HepG2 (cell line): ENCODE measurements around the gene TPM2. TPM values are rescaled to one million over a fixed set of nuclear protein-coding genes. Genes with fewer than 3 reads are reported as not detected.

ENCODE experiments used
- ATM ChIP-seq: fragments of 450-650 bp; IDR thresholded peaks from 2 replicates; pipeline ENCODE4 v1.7.1; 2017; ENCODE audit warnings: mild to moderate bottlenecking, borderline replicate concordance
- DMAP1 ChIP-seq: IDR thresholded peaks from 2 replicates; pipeline ENCODE4 v1.6.1; 2016
- EEA1 ChIP-seq: sonication (generic); formaldehyde crosslinking; IDR thresholded peaks from 2 replicates; pipeline ENCODE4 v1.5.1; 2020; ENCODE audit warnings: mild to moderate bottlenecking, missing genetic modification reagents, borderline replicate concordance
- MAFG ChIP-seq: sonication (generic); formaldehyde crosslinking; IDR thresholded peaks from 2 replicates; pipeline ENCODE4 v1.5.1; 2020; ENCODE audit warnings: mild to moderate bottlenecking, missing genetic modification reagents
- NFATC3 ChIP-seq: sonication (generic); formaldehyde crosslinking; IDR thresholded peaks from 2 replicates; pipeline ENCODE4 v1.5.1; 2020; ENCODE audit warnings: mild to moderate bottlenecking, missing genetic modification reagents
- NPAS2 ChIP-seq: sonication (generic); formaldehyde crosslinking; IDR thresholded peaks from 2 replicates; pipeline ENCODE4 v1.8.0; 2022; ENCODE audit warnings: mild to moderate bottlenecking, missing genetic modification reagents, borderline replicate concordance
- RAD21 ChIP-seq: fragments of 450-650 bp; formaldehyde crosslinking; IDR thresholded peaks from 2 replicates; pipeline ENCODE4 v1.5.0; 2020; ENCODE audit warnings: mild to moderate bottlenecking
- REPIN1 ChIP-seq: sonication (generic); formaldehyde crosslinking; IDR thresholded peaks from 2 replicates; pipeline ENCODE4 v1.8.0; 2022; ENCODE audit warnings: missing genetic modification reagents, low read depth, mild to moderate bottlenecking, borderline replicate concordance
- ZNF20 ChIP-seq: sonication (generic); formaldehyde crosslinking; IDR thresholded peaks from 2 replicates; pipeline ENCODE4 v1.4.0; 2020; ENCODE audit warnings: mild to moderate bottlenecking, moderate library complexity, missing genetic modification reagents
- polyA plus RNA-seq, 8 experiments: library from polyadenylated mRNA; depleted of rRNA in 3 of 8; stranded (reverse) in 7 of 8; unstranded in 1 of 8; fragments of >200 nt; fragmentation: Illumina TruSeq in 4 of 8; extraction: Trizol in 4 of 8; gene quantifications; 2 replicates each; pipeline versions ENCODE4 v1.2.1 to v1.2.3, GENCODE V29; 2011 to 2016; ENCODE audit warnings: low read depth in 4 of 8, missing spikeins in 1 of 8, mixed read lengths in 1 of 8; ENCODE audit not compliant: insufficient read depth in 1 of 8
- total RNA-seq, 5 experiments: library from RNA; depleted of rRNA; stranded (reverse); fragments of >200 nt; fragmentation: Illumina TruSeq; extraction: Trizol; gene quantifications; 2 replicates each; pipeline ENCODE4 v1.2.3, GENCODE V29; 2016; ENCODE audit warnings: low read depth in 1 of 5
- TF ChIP-seq, protein P1 (sequence below): sonication (generic); formaldehyde crosslinking; IDR thresholded peaks from 2 replicates; pipeline ENCODE4 v1.4.0; 2020; ENCODE audit warnings: missing genetic modification reagents
- TF ChIP-seq, protein P2 (sequence below): sonication (generic); formaldehyde crosslinking; IDR thresholded peaks from 2 replicates; pipeline ENCODE4 v1.5.0; 2020; ENCODE audit warnings: missing genetic modification reagents, mild to moderate bottlenecking, borderline replicate concordance
- TF ChIP-seq, protein P3 (sequence below): sonication (generic); formaldehyde crosslinking; conservative IDR thresholded peaks from 2 replicates; pipeline ENCODE4 v1.4.0; 2020; ENCODE audit warnings: missing genetic modification reagents
- TF ChIP-seq, protein P4 (sequence below): sonication (generic); formaldehyde crosslinking; IDR thresholded peaks from 2 replicates; pipeline ENCODE4 v1.4.0; 2020; ENCODE audit warnings: missing genetic modification reagents, borderline replicate concordance
- TF ChIP-seq, protein P5 (sequence below): sonication (generic); formaldehyde crosslinking; IDR thresholded peaks from 2 replicates; pipeline ENCODE4 v1.4.0; 2020; ENCODE audit warnings: low read depth, mild to moderate bottlenecking, missing genetic modification reagents
- TF ChIP-seq, protein P6 (sequence below): sonication (generic); formaldehyde crosslinking; IDR thresholded peaks from 2 replicates; pipeline ENCODE4 v1.5.1; 2020; ENCODE audit warnings: missing genetic modification reagents, mild to moderate bottlenecking, borderline replicate concordance

The TPM2 gene
- total and polyA plus RNA-seq, 2 of the 13 experiments (the other 11 are each of a cell fraction or from before 2014, with no cell fraction given): 3.1 to 10.7 TPM

DNA sequence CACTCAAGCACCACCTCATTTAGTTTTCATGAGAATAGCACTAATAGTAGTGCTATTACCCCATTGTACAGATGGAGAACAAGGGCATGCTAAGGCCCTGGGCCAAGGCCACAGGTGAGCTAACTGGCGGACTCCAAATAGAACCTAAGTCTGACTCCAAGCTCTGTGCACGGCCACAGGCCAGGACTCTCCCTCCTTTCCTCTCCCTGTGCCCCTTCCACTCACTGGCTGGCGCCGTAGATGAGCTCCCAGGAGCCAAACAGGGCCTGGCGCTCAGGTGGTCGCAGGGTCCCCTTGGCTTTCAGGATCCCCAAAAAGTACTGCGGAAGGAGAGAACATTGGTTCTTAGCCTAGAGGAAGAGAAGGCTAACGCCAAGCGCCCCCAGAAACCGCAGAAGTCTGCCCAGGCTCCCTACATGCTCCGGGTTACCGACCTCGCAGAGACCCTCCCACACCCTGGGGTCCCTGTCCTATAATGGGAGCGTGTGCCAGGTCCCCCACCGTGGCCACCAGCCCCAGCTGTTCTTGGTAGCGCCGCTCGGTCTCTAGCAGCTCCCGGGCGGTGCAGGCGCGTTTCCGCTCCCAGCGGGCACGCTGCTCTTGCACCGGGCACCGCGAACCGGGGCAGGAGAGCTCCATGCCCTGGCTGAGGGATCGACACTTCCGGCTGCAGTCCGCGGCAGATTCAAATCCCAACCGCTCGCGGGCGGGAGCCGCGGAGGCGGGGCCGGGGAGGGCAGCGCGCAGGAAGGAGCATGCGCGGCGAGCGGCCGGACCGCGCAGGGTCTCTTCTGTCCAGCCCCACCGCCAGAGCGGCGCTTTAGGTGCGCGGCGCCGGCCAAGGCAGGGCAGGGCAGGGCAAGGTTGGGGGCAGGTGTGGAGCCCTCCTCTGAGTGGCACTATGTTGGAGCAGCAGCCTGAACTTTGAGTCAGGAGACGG, 24.9 kb downstream of the TPM2 start, which contains the start of gene ARHGEF39 (continued):
- TF ChIP-seq REPIN1 (CRISPR knock-in tag): peak; percentile 97
- TF ChIP-seq NPAS2 (CRISPR knock-in tag): no peak
- TF ChIP-seq, protein P1, sequence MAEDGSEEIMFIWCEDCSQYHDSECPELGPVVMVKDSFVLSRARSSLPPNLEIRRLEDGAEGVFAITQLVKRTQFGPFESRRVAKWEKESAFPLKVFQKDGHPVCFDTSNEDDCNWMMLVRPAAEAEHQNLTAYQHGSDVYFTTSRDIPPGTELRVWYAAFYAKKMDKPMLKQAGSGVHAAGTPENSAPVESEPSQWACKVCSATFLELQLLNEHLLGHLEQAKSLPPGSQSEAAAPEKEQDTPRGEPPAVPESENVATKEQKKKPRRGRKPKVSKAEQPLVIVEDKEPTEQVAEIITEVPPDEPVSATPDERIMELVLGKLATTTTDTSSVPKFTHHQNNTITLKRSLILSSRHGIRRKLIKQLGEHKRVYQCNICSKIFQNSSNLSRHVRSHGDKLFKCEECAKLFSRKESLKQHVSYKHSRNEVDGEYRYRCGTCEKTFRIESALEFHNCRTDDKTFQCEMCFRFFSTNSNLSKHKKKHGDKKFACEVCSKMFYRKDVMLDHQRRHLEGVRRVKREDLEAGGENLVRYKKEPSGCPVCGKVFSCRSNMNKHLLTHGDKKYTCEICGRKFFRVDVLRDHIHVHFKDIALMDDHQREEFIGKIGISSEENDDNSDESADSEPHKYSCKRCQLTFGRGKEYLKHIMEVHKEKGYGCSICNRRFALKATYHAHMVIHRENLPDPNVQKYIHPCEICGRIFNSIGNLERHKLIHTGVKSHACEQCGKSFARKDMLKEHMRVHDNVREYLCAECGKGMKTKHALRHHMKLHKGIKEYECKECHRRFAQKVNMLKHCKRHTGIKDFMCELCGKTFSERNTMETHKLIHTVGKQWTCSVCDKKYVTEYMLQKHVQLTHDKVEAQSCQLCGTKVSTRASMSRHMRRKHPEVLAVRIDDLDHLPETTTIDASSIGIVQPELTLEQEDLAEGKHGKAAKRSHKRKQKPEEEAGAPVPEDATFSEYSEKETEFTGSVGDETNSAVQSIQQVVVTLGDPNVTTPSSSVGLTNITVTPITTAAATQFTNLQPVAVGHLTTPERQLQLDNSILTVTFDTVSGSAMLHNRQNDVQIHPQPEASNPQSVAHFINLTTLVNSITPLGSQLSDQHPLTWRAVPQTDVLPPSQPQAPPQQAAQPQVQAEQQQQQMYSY (CRISPR knock-in tag): peak; percentile 42; the same call in 1 of the 2 replicates
- TF ChIP-seq, protein P2, sequence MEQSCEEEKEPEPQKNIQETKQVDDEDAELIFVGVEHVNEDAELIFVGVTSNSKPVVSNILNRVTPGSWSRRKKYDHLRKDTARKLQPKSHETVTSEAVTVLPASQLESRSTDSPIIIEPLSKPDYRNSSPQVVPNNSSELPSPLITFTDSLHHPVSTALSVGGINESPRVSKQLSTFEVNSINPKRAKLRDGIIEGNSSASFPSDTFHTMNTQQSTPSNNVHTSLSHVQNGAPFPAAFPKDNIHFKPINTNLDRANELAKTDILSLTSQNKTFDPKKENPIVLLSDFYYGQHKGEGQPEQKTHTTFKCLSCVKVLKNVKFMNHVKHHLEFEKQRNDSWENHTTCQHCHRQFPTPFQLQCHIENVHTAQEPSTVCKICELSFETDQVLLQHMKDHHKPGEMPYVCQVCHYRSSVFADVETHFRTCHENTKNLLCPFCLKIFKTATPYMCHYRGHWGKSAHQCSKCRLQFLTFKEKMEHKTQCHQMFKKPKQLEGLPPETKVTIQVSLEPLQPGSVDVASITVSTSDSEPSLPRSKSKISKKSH (CRISPR knock-in tag): no peak; the same call in 1 of the 2 replicates
- no peak for TF ChIP-seq MAFG (CRISPR knock-in tag)
- TF ChIP-seq, protein P3, sequence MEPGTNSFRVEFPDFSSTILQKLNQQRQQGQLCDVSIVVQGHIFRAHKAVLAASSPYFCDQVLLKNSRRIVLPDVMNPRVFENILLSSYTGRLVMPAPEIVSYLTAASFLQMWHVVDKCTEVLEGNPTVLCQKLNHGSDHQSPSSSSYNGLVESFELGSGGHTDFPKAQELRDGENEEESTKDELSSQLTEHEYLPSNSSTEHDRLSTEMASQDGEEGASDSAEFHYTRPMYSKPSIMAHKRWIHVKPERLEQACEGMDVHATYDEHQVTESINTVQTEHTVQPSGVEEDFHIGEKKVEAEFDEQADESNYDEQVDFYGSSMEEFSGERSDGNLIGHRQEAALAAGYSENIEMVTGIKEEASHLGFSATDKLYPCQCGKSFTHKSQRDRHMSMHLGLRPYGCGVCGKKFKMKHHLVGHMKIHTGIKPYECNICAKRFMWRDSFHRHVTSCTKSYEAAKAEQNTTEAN (CRISPR knock-in tag): 0 out of 2 replicates have a peak, but pooled peaks have one; percentile 10
- TF ChIP-seq NFATC3 (CRISPR knock-in tag): no peak
- peak; percentile 79 for TF ChIP-seq RAD21 (CRISPR knock-in tag)
- TF ChIP-seq, protein P4, sequence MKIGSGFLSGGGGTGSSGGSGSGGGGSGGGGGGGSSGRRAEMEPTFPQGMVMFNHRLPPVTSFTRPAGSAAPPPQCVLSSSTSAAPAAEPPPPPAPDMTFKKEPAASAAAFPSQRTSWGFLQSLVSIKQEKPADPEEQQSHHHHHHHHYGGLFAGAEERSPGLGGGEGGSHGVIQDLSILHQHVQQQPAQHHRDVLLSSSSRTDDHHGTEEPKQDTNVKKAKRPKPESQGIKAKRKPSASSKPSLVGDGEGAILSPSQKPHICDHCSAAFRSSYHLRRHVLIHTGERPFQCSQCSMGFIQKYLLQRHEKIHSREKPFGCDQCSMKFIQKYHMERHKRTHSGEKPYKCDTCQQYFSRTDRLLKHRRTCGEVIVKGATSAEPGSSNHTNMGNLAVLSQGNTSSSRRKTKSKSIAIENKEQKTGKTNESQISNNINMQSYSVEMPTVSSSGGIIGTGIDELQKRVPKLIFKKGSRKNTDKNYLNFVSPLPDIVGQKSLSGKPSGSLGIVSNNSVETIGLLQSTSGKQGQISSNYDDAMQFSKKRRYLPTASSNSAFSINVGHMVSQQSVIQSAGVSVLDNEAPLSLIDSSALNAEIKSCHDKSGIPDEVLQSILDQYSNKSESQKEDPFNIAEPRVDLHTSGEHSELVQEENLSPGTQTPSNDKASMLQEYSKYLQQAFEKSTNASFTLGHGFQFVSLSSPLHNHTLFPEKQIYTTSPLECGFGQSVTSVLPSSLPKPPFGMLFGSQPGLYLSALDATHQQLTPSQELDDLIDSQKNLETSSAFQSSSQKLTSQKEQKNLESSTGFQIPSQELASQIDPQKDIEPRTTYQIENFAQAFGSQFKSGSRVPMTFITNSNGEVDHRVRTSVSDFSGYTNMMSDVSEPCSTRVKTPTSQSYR (CRISPR knock-in tag): no peak
- TF ChIP-seq ZNF20 (CRISPR knock-in tag): no peak
- TF ChIP-seq, protein P5, sequence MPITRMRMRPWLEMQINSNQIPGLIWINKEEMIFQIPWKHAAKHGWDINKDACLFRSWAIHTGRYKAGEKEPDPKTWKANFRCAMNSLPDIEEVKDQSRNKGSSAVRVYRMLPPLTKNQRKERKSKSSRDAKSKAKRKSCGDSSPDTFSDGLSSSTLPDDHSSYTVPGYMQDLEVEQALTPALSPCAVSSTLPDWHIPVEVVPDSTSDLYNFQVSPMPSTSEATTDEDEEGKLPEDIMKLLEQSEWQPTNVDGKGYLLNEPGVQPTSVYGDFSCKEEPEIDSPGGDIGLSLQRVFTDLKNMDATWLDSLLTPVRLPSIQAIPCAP: no peak
- TF ChIP-seq DMAP1 (CRISPR knock-in tag): peak; percentile 92
- TF ChIP-seq ATM: no peak
- TF ChIP-seq, protein P6, sequence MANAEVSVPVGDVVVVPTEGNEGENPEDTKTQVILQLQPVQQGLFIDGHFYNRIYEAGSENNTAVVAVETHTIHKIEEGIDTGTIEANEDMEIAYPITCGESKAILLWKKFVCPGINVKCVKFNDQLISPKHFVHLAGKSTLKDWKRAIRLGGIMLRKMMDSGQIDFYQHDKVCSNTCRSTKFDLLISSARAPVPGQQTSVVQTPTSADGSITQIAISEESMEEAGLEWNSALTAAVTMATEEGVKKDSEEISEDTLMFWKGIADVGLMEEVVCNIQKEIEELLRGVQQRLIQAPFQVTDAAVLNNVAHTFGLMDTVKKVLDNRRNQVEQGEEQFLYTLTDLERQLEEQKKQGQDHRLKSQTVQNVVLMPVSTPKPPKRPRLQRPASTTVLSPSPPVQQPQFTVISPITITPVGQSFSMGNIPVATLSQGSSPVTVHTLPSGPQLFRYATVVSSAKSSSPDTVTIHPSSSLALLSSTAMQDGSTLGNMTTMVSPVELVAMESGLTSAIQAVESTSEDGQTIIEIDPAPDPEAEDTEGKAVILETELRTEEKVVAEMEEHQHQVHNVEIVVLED (CRISPR knock-in tag): peak; percentile 81; the same call in 1 of the 2 replicates
- TF ChIP-seq EEA1 (CRISPR knock-in tag): no peak; the same call in 1 of the 2 replicates
